HG03095 (cell line): ENCODE results near the gene AP3M1.
A peak's percentile ranks its signal among the peaks of the same experiment; 100 is the strongest.
"Not testable (repeated sequence)": the region's sequence is repeated elsewhere in the genome, so short reads cannot be mapped to it uniquely, and the experiment has no call there.

Experiments used
- ATAC-seq: cut with Tn5 transposase; IDR thresholded peaks from one replicate; pipeline ENCODE4 v1.9.1; 2021; ENCODE audit warnings: moderate library complexity; ENCODE audit not compliant: unreplicated experiment

Gene AP3M1, protein sequence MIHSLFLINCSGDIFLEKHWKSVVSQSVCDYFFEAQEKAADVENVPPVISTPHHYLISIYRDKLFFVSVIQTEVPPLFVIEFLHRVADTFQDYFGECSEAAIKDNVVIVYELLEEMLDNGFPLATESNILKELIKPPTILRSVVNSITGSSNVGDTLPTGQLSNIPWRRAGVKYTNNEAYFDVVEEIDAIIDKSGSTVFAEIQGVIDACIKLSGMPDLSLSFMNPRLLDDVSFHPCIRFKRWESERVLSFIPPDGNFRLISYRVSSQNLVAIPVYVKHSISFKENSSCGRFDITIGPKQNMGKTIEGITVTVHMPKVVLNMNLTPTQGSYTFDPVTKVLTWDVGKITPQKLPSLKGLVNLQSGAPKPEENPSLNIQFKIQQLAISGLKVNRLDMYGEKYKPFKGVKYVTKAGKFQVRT

DNA sequence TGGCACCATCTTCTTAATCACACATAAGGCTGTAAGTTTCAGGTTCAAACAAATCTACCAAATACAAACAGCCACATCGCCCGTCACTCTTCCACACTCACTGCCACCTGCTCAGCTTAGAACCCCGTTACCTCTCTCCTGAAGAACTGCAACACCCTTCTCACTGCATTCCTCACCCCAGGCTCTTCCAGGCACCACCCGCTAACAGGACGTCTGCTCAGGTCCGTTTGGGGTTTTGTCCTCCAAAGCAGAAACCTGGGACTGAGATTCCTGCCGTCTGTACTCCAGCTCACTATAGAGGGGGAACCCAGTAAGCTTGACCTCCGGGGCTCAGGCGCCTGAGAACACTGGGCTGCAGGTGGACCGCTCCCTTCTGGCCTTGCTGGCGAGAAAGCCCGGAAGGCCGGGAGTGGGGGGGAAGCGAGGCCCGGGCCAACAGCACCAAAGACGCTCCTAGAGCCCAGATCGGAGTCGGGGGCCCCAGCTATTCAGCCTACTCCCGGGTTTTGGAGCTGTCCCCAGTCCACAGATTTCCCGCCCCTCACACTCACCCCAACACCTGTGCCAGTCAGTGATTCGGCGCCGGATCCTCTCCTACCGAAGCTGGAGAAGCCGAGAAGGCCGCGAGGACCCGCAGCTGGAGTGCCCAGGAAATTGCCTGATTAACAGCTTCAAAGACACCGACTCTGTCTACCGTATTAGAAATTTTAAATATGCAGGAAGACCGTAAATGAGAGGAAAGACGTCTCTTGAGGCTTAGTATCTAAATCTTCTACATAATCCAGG is at the start of gene AP3M1:
Gene AP3M1 (minus strand): TSS at position 625 of the 786 bp plus-strand sequence. CDS start 12,449 bp downstream, outside the sequence.
- peak; percentile 38 for ATAC-seq

DNA sequence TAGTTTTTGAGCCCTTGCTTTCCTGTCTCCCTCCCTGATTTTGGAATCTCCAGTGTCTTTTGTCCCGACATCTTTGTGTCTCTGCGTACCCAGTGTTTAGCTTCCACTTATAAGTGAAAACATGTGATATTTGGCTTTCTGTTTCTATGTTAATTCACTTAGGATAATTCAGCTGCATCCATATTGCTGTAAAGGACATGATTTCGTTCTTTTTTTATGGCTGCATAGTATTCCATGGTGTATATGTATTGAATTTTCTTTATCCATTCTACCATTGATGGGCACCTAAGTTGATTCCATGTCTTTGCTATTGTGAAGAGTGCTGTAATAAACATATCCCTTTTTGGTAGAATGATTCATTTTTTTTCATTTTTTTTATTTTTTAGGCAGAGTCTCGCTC is 48.7 kb upstream of the AP3M1 start:
- no peak for ATAC-seq

DNA sequence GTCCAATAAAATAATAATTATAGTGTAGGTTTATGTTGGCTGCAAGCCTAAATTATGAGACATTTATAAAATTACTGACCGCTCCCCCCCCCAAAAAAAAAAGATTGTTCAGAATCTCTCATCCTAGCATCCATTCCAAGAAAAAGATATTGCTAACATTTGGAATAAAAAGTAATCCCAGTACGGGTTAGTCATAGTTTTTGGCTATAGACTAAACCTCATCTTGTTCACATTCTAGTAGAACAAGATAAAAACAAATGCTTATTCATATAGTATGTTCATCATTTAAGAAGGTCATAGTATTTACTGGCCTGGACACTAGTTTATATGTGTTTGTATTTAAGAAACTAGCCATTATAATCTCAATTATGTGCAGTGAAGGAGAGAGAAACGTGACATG is 44.4 kb upstream of the AP3M1 start:
- ATAC-seq = no peak

DNA sequence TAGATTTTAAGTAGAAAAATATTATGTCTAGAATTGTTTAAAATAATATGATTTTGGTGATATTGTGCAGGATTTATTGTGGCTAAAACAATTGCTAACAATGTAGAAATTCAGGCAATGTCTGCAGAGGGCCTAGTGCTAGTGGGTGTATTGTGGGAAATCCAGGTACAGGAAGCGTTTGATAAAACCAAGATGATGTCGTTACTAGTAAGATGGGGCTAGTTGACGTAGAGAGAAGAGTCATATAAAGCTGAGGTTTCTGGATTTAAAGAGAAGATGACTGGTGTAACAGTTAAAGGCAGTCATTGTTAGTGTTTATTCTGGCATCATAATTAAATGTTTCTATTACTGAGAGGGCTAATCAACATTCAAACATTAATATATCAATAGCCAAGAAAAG is 43.9 kb upstream of the AP3M1 start:
- no peak for ATAC-seq

DNA sequence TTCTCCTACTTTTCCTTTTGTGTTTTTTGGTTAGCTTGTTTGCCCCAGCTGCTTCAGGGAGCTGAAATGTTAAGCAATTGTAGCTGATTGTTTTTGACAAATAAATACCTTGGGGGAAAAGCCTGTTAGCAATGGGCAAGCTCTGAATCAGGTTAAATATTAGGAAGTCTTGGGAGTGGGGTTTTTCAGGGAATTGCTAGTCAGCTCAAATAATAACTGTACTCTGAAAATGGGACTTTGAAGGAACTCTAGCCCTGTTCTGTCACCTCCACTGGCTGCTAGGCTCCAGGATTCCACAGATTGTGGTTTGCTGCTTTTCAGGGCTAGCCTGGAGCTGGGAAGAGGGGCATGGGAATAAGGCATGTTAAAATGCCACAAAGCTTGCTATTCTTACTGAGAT is 39.9 kb upstream of the AP3M1 start:
- peak; percentile 20 for ATAC-seq

DNA sequence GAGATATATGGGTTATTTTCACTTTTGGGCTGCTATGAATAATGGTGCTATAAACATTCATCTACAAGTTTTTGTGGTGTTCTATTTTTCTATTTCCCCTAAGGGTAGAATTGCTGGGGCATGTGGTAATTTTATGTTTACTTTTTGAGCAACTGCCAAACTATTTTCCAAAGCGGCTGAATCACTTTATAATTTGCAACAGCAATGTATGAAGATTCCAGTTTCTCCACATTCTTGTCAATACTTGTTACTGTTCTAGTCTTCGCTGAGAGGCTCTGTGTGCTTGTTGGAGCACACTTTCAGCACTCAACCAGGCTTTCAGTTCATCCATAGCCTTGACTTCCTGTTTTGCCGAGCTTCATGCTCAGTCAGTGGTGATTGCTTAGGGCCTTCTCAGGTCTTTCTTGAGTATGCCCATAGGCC is 39.4 kb upstream of the AP3M1 start:
- ATAC-seq = peak; percentile 84

DNA sequence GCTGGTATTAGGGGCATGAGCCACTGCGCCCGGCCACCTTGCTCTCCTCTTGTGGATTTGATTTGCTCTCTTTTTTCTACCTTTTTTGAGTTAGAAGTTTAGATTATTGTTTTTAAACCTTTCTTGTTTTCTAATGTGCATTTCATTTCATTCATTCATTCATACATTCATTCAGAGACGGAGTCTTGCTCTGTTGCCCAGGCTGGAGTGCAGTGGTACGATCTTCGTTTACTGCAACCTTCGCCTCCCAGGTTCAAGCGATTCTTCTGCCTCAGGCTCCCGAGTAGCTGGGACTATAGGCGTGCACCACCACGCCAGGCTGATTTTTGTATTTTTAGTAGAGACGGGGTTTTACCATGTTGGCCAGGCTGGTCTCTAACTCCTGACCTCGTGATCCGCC is 38.0 kb upstream of the AP3M1 start:
- ATAC-seq = not testable (repeated sequence)

DNA sequence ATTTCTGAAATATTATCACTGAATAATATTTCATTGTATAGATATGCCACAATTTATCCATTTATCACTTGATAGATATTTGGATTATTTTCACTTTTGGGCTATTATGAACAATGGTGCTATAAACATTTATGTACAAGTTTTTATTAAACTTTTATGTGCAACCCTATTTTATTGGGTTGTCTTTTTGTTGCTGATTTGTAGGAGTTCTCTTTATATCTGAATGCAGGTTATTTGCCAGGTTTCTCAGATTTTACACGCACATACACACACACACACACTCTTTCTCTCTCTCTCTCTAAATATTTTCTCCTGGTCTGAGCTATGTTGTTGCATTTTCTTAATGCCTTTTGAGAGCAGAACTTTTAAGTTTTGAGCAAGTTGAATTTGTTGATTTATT is 36.6 kb upstream of the AP3M1 start:
- no peak for ATAC-seq

DNA sequence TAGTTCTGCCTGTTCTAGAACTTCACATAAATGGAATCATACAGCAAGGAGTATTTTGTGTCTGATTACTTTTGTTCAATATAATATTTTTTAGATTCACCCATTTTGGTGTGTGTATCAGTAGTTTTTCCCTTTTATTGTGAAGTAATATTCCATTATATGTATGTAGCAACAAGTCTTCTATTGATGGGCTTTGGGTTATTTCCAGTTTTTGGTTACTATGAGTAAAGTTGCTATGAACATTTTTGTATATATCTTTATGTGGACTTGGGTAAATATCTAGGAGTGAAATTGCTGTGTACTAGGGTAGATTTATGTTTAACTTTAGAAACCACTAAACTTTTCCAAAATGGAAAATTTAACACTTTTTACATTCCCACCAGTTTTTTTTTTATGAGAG is 36.0 kb upstream of the AP3M1 start:
- no peak for ATAC-seq

DNA sequence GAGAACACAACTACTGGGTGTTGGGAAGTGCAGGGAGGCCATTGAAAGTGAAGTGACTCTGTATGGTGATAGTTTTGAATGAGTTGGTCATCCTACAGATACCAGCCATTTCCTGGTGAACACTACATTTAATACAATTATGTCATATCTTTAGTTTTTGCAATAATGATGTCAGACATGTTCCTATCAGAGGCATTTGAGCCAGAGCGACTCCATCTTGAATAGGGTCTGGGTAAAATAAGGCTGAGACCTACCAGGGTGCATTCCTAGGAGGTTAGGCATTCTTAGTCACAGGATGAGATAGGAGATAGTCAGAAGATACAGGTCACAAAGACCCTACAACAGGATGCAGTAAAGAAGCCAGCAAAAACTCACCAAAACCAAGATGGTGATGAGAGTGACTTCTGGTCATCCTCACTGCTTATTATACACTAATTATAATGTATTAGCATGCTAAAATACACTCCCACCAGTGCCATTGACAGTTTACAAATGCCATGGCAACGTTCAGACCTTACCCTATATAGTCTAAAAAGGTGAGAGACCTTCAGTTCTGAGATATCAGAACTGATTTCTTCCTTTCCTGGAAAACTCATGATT is 28.6 kb upstream of the AP3M1 start:
- no peak for ATAC-seq

DNA sequence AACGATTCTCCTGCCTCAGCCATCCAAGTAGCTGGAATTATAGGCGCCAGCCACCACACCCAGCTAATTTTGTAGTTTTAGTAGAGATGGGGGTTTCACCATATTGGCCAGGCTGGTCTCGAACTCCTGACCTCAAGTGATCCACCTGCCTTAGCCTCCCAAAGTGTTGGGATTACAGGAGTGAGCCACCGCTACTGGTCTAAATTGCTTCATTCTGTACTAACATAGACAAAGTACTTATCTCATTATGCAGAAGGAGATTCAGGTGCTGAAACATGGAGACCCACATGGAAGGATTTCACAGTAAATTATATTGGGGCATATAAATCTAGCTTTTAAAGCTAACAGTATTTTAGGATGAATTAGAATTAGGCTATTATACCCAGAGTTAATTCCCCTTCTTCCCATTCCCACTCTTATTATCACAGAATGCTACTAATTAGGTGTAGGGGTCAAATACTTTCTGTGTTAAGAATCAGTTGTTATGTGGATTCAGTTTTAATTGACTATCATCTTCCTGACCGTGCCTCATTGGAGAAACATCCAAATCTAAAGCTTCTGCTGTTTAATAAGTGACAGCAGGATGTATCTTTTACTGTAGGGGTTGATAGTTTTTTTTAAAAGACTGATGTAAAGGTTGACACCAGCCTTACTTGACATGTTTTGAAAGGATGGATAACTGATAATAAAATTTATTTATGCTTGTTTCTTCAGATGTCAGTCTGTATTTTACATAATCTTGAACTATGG is 27.6 kb upstream of the AP3M1 start:
- no peak for ATAC-seq

DNA sequence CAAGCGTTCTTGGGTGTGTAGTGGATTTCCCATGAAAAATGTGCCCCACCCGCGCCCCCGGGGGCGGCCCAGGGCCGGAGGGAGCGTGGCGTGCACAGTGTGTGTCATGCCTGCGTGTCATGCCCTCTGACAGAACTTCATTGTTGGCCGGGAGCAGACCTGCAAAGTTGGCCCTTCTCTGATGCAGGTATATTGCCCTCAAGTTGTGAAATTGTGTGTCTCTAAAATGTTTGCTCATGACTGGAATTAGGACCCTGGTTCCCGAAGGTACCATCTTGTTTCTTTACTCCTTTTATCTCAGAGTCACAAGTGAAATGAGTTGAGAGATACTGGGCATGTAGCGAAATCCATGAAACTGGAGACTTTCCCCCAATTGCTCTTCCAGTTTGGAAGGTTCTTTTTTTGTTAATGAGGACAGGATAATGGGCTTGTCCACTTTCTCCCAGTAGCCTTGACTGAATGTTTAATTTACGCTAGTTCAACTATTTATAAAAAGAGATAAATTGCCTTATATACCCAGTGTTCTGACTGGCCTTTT is 26.6 kb upstream of the AP3M1 start:
- ATAC-seq = no peak

DNA sequence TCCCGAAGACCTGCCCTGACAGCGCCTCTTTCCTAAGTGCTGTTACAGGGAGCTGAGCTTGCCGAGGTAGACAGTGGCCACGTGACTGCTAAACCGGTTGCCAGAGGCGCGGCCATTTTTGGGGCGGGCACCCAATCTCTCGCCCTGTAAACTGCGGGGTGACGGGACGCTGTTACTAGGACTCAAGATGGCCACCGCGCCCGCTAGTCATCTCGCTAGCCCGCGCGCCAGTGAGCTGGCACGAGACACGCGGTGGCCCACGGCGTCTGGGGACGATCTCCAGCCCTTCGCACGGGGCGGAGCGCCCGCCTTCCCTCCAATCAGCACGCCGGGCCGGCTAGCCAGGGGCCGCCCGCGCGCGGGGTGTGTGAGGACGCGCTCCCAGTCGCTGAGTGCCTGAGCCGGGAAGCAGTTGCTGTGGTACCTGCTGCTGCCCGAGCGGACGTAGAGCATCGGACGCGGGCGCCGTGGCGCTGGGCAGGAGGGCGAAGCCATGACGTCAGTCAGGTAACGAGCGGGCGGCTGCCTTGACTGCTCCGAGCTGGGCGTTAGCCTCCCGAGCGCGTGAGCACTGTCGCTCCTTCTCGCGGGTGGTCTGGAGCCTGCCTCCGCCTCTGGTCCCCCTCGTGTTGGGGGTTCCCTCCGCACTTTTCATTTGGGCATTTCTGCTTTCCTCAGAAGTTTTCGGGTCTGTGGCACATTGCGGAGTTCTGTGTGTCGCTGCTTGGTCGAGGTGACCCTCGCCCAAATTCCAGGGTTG is 25.9 kb upstream of the AP3M1 start:
- peak; percentile 78 for ATAC-seq

DNA sequence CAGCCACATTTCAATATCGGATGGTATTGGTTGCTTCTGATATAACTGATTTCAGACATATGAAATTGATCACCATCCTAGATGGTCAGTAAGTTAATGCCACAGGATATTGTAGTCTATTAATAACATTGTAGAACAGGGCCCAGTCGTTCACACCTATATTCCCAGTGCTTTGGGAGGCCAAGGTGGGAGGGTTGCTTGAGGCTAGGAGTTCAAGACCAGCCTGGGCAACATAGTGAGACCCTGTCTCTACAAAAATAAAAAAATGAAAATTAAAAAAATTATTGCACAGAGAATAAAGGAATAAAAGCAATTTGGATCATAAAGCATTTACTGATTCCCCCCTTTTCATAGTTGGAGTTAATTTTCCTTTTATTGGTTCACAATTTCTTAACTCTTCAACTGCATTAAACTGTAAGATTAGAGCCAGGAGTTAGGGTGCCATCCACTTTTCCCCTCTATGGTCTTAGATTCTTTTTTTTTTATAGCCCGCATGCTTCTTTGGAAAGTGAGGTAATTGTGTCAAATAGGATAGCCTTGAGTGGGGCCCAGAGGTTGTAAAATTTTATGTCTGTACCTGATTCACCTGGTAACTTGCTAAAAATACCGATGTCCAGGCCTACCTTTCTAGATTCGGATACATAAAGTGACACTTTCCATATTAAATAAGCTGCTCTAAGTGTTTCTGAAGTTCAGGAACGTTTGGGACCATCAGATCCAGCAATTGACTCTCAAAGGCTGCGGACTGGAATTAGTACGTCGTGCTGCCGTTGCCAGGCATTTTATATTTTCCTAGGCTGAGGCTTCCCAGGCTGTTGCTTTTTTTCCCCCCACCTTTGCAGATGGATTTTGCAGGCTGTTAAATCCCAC is 25.1 kb upstream of the AP3M1 start:
- ATAC-seq = no peak

DNA sequence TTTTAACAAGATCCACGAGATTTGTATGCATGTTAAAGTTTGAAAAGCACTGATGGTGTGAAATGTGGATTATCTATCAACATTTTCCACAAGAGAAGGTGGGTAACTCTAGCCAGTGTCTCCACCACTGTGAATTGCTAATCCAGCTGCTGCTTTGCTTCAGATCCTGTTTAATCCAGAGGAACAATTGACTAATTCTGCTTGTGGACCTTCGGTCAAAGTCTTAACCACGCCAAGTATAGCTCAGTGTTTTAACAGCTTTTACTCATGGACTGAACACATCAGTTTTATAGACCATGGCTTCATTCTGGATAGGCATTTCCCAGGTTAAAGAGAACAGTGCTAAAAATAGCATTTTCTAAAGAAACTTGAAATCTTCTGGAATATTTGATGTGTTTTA is 23.9 kb upstream of the AP3M1 start:
- ATAC-seq = no peak

DNA sequence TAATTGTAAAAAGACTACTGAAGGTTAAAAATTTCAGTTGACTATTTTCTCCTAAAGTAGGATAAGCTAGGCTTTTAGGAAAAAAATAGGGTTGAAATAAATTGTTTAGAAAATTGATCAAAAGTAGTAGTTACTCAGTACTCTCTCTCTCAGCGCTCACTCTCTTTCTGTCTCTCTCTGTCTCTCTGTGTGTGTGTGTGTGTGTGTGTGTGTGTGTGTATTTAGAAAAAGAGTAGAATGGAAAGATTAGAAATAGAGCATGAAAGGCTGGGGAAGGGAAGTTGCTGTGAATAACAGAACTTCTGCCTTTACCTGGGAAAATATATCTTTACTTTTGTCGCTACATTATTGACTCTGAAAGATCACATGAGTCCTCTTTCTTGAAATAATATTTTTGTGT is 21.0 kb upstream of the AP3M1 start:
- no peak for ATAC-seq

DNA sequence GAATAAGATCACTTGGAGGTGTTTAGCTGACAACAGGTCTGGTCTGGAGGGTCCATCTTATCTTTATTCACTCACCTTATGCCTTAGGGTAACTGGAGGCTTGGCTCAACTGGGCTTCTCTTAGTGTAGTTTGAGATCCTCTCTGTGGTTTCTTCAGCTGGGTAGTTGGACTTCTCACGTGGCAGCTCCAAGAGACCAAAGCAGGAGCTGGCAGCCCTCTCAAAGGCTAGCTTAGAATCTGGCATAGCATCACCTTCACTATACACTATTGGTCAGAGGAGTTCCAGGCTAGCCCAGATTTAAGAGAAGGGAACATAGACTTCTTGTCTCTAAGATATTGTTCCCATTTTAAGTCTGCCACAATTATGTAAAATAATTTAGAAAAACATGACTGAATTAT is 16.8 kb upstream of the AP3M1 start:
- ATAC-seq = no peak

DNA sequence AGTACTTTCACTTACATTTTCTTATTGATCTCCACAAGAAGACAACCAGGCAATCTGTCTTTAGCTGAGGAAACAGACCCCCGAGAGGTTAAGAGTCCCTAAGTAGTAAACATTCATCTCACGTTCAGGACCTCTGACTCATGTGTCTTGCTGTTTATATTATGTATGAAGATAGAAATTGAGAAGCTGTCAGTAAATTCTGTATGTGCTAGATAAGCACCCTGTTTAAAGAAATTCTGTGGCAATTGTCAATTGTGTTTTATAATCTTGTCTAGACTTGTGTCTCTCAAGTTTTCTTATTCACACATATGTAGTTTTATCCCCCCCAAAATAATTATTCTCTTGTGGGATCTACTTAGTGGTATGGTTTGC is 14.9 kb upstream of the AP3M1 start:
- no peak for ATAC-seq
